GM12878 (cell line): ENCODE results near the gene UTP20.
"Not testable (repeated sequence)": the region's sequence is repeated elsewhere in the genome, so short reads cannot be mapped to it uniquely, and the experiment has no call there.

ENCODE experiments used
- CHD2 ChIP-seq: IDR thresholded peaks from 2 replicates; pipeline ENCODE4 v1.6.1; 2011; ENCODE audit warnings: low read depth, low read length, improper control_type of control experiment, borderline replicate concordance
- CTCF ChIP-seq, 3 experiments: IDR thresholded peaks in 2 of 3; conservative IDR thresholded peaks in 1 of 3; 2 replicates each; pipeline ENCODE4 v1.5.1; 2011; ENCODE audit warnings: low read depth in 3 of 3, low read length in 3 of 3, mild to moderate bottlenecking in 3 of 3, control low read depth in 2 of 3, moderate library complexity in 2 of 3, inconsistent platforms in 1 of 3, mixed read lengths in 1 of 3; ENCODE audit not compliant: control insufficient read depth in 2 of 3, insufficient read depth in 1 of 3; ENCODE audit errors: extremely low read depth in 1 of 3
- EP300 ChIP-seq, 2 experiments: fragments of 150-350 bp in 1 of 2; IDR thresholded peaks; 2 replicates each; pipeline ENCODE4 v1.6.1; 2011 to 2012; ENCODE audit warnings: low read depth in 2 of 2, low read length in 2 of 2, borderline replicate concordance in 1 of 2, improper control_type of control experiment in 1 of 2, inconsistent platforms in 1 of 2; ENCODE audit not compliant: control insufficient read depth in 1 of 2
- MAX ChIP-seq: IDR thresholded peaks from 2 replicates; pipeline ENCODE4 v1.6.1; 2012; ENCODE audit warnings: low read depth, low read length, improper control_type of control experiment
- MXI1 ChIP-seq: fragments of 150-350 bp; IDR thresholded peaks from 2 replicates; pipeline ENCODE4 v1.6.1; 2011; ENCODE audit warnings: low read depth, mild to moderate bottlenecking, inconsistent platforms, low read length, improper control_type of control experiment
- MYC ChIP-seq: IDR thresholded peaks from 2 replicates; pipeline ENCODE4 v1.6.1; 2011; ENCODE audit warnings: mild to moderate bottlenecking, low read length, moderate library complexity, inconsistent platforms; ENCODE audit not compliant: insufficient read depth, insufficient replicate concordance, insufficient read length, severe bottlenecking
- NFIC ChIP-seq: IDR thresholded peaks from 2 replicates; pipeline ENCODE4 v1.6.1; 2012; ENCODE audit warnings: low read depth, mild to moderate bottlenecking, inconsistent platforms, low read length, moderate library complexity
- PBX3 ChIP-seq: IDR thresholded peaks from 2 replicates; pipeline ENCODE4 v1.6.1; 2011; ENCODE audit warnings: mild to moderate bottlenecking, low read depth, low read length, moderate library complexity; ENCODE audit not compliant: insufficient replicate concordance
- RELA ChIP-seq: fragments of 450-650 bp; IDR thresholded peaks from 2 replicates; pipeline ENCODE4 v1.8.0; 2014; ENCODE audit warnings: borderline replicate concordance; ENCODE audit not compliant: partially characterized antibody
- REST ChIP-seq: IDR thresholded peaks from 2 replicates; pipeline ENCODE4 v1.6.1; 2012; ENCODE audit warnings: mild to moderate bottlenecking, low read depth, low read length

GRCh38 chr12:101391181-101391580 lies 111.3 kb downstream of the UTP20 start:
- TF ChIP-seq CTCF (IDR thresholded peaks at IDR 0.05 in 2 of 3, conservative IDR thresholded peaks at IDR 0.05 in 1 of 3; ENCODE audit: control insufficient read depth in 2 of 3, extremely low read depth in 1 of 3, insufficient read depth in 1 of 3, low read depth in 3 of 3, low read length in 3 of 3); RELA; MXI1; CHD2; EP300 (IDR thresholded peaks at IDR 0.05; ENCODE audit: borderline replicate concordance in 1 of 2, control insufficient read depth in 1 of 2, low read depth in 2 of 2, low read length in 2 of 2); NFIC; REST; PBX3; MAX; MYC: not testable (repeated sequence)
